Activated CD8-positive, alpha-beta T cell treated with anti-CD3 and anti-CD28 coated beads for 36 hours (primary cell): ENCODE results near the gene VPS11. TPM values are rescaled to one million over a fixed set of nuclear protein-coding genes. Genes with fewer than 3 reads are reported as not detected.
A peak's percentile ranks its signal among the peaks of the same experiment; 100 is the strongest.

Experiments used
- ATAC-seq: fragments of 200-7000 bp; cut with Tn5 transposase; one replicate; pipeline ENCODE4 v1.10.0; 2021; ENCODE audit warnings: mild to moderate bottlenecking, moderate library complexity
- CTCF ChIA-PET: fragments of 350-600 bp; sonication (Branson Sonifier 250); formaldehyde crosslinking; loops from one replicate; lab custom pipeline; 2021; ENCODE audit warnings: antibody characterized with exemption; lab: Charles Lee
- POLR2A ChIA-PET: fragments of 350-600 bp; sonication (Branson Sonifier 250); formaldehyde crosslinking; loops from one replicate; lab custom pipeline; 2021; ENCODE audit warnings: antibody characterized with exemption; lab: Charles Lee
- DNase-seq: peaks from one replicate; pipeline ENCODE4 v3.0.0-alpha.2; 2020
- H3K27ac Mint-ChIP-seq: one replicate; pipeline ENCODE4 v1.8.0; 2021; ENCODE audit warnings: mild to moderate bottlenecking, mixed read lengths
- H3K27me3 Mint-ChIP-seq: one replicate; pipeline ENCODE4 v1.8.0; 2021; ENCODE audit warnings: mixed read lengths
- H3K36me3 Mint-ChIP-seq: one replicate; pipeline ENCODE4 v1.8.0; 2021; ENCODE audit warnings: low read depth, mixed read lengths
- H3K4me1 Mint-ChIP-seq: one replicate; pipeline ENCODE4 v1.8.0; 2021; ENCODE audit warnings: low read depth, mixed read lengths
- H3K4me3 Mint-ChIP-seq: one replicate; pipeline ENCODE4 v1.8.0; 2021; ENCODE audit warnings: mild to moderate bottlenecking, moderate library complexity, mixed read lengths
- H3K9me3 Mint-ChIP-seq: one replicate; pipeline ENCODE4 v1.8.0; 2021; ENCODE audit warnings: mixed read lengths
- intact Hi-C: fragments of 100-400 bp; cut with micrococcal nuclease; formaldehyde crosslinking; loops from one replicate; pipeline ENCODE4 v1.10.0; 2022
- total RNA-seq, 2 experiments: library from RNA; stranded (reverse); gene quantifications; one replicate each; pipeline ENCODE4 v1.2.3, GENCODE V29; 2021
- TF ChIP-seq, protein P1 (sequence below): fragments of 200-600 bp; IDR thresholded peaks from one replicate; pipeline ENCODE4 v1.8.0; 2022; ENCODE audit warnings: antibody characterized with exemption, mild to moderate bottlenecking

The VPS11 gene
- total RNA-seq, 2 experiments from 2014 or later = 17.1 to 17.2 TPM

GRCh38 chr11:119121008-119121810 lies 53.6 kb downstream of the VPS11 start, which contains the start of gene HINFP:
Gene HINFP, plus strand, starts transcription at chr11:119121580. Its CDS starts 5,365 bp downstream, at chr11:119126945.
- ChIA-PET CTCF (interaction anchor here (0.5 to 2.2 kb wide), 7 partner anchors 12 to 84 kb away, joined by 3 to 7 read pairs (median 3); no protein-coding TSS in a partner anchor), POLR2A (interaction anchor here (0.6 to 6.2 kb wide), 13 partner anchors 10 to 107 kb away, joined by 3 to 46 read pairs (median 3); partner anchors contain the start of genes C2CD2L and SLC37A4)
- H3K36me3 Mint-ChIP-seq = peaks cover 19% of the 10 kb centered on the region

GRCh38 chr11:119121811-119122124 lies 54.1 kb downstream of the VPS11 start:
- Mint-ChIP-seq H3K4me1 (peaks cover 33% of the 10 kb centered on the region), H3K36me3 (peaks cover 18% of the 10 kb centered on the region), H3K27me3 (no peaks in the 10 kb centered on the region), H3K4me3 (peak overlapping the region; percentile 93), H3K9me3 (no peaks in the 10 kb centered on the region), H3K27ac (peak overlapping the region; percentile 82)
- ATAC-seq (peak; percentile 2), DNase-seq (no peak)
- intact Hi-C loops = no loop called here
- ChIA-PET POLR2A (interaction anchor here (0.7 to 6.2 kb wide), 9 partner anchors 11 to 91 kb away, joined by 3 to 46 read pairs (median 3); partner anchors contain the start of genes C2CD2L and SLC37A4), CTCF (interaction anchor here (0.5 to 2.2 kb wide), 7 partner anchors 12 to 75 kb away, joined by 3 to 7 read pairs (median 4); no protein-coding TSS in a partner anchor)
- TF ChIP-seq, protein P1, sequence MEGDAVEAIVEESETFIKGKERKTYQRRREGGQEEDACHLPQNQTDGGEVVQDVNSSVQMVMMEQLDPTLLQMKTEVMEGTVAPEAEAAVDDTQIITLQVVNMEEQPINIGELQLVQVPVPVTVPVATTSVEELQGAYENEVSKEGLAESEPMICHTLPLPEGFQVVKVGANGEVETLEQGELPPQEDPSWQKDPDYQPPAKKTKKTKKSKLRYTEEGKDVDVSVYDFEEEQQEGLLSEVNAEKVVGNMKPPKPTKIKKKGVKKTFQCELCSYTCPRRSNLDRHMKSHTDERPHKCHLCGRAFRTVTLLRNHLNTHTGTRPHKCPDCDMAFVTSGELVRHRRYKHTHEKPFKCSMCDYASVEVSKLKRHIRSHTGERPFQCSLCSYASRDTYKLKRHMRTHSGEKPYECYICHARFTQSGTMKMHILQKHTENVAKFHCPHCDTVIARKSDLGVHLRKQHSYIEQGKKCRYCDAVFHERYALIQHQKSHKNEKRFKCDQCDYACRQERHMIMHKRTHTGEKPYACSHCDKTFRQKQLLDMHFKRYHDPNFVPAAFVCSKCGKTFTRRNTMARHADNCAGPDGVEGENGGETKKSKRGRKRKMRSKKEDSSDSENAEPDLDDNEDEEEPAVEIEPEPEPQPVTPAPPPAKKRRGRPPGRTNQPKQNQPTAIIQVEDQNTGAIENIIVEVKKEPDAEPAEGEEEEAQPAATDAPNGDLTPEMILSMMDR = no peak

More at GRCh38 chr11:119121008-119121810, 53.6 kb downstream of the VPS11 start, which contains the start of gene HINFP:
- DNase-seq (peak; percentile 100), ATAC-seq (peak; percentile 98)
- Mint-ChIP-seq H3K9me3 (no peaks in the 10 kb centered on the region), H3K27ac (peak within 1 kb of the TSS; percentile 89), H3K4me3 (peak within 1 kb of the TSS; percentile 93), H3K27me3 (no peaks in the 10 kb centered on the region), H3K4me1 (peaks cover 29% of the 10 kb centered on the region)
- TF ChIP-seq, protein P1 = no peak
- intact Hi-C loops = no loop called here

- no peak overlapping the region for H3K27ac Mint-ChIP-seq
- peaks cover 32% of the 10 kb centered on the region for H3K4me1 Mint-ChIP-seq
- DNase-seq (no peak), ATAC-seq (no peak)
- intact Hi-C loops = no loop called here
- peaks cover 21% of the 10 kb centered on the region for H3K36me3 Mint-ChIP-seq
- no peak overlapping the region for H3K4me3 Mint-ChIP-seq
- no peaks in the 10 kb centered on the region for H3K27me3 Mint-ChIP-seq
- ChIA-PET CTCF (interaction anchor here (0.9 to 2.0 kb wide), 3 partner anchors 13 to 80 kb away, joined by 3 to 6 read pairs (median 4); no protein-coding TSS in a partner anchor), POLR2A (interaction anchor here (0.8 to 1.5 kb wide), 2 partner anchors 17 to 19 kb away, joined by 3 to 5 read pairs; no protein-coding TSS in a partner anchor)
- TF ChIP-seq, protein P1 = no peak
- H3K9me3 Mint-ChIP-seq = no peaks in the 10 kb centered on the region
Measured at GRCh38 chr11:119125821-119126220, 58.2 kb downstream of the VPS11 start.

DNA sequence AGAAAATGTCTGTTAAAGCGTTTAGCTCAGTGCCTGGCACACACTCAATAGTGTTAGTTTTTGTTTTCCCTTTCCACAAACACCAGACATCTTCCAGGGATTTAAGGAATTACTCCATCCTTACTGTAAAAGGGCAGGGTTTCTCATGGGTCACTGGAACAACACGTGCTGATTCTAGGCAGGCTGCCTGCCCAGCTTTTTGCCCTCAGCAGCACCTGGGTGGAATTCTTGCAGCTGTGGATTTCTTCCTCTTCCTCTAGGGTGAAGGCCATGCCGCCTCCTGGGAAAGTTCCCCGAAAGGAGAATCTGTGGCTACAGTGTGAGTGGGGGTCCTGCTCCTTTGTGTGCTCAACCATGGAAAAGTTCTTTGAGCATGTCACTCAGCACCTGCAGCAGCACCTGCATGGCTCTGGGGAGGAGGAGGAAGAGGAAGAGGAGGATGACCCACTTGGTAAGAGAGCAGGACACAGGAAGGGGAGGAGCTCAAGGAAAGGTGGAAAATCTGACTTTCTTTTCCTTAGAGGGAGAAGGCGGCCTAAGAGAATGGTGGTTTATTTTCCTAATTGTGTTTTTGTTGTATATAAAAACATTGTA lies 59.2 kb downstream of the VPS11 start:
- Mint-ChIP-seq H3K36me3 (peaks cover 28% of the 10 kb centered on the region), H3K4me1 (peaks cover 30% of the 10 kb centered on the region), H3K27ac (peak overlapping the region; percentile 53), H3K27me3 (no peaks in the 10 kb centered on the region), H3K4me3 (no peak overlapping the region), H3K9me3 (no peaks in the 10 kb centered on the region)
- CTCF ChIA-PET = interaction anchor here (0.9 to 2.0 kb wide), 6 partner anchors 12 to 95 kb away, joined by 3 to 6 read pairs (median 3); partner anchors contain the start of gene NLRX1
- ATAC-seq (no peak), DNase-seq (no peak)
- intact Hi-C loops = no loop called here
- POLR2A ChIA-PET = interaction anchor here (0.8 to 1.5 kb wide), 3 partner anchors 16 to 34 kb away, joined by 3 to 5 read pairs (median 3); no protein-coding TSS in a partner anchor
- TF ChIP-seq, protein P1 = no peak
